ENCODE measurements around the gene FRMPD4. TPM values are rescaled to one million over a fixed set of nuclear protein-coding genes. Genes with fewer than 3 reads are reported as not detected.

FRMPD4 gene
- total and polyA plus RNA-seq, 2 experiments from 2014 or later: 0.19 to 0.80 TPM

- Histone ChIP-seq H3K27ac (ENCODE audit: low read depth) (no peak overlapping the region), H2AFZ (no peak overlapping the region), H3K4me3 (no peak overlapping the region), H3K9me2 (ENCODE audit: insufficient read depth) (no peaks in the 10 kb centered on the region), H4K20me1 (replicated peaks; ENCODE audit: insufficient read depth) (no peaks in the 10 kb centered on the region), H3K36me3 (ENCODE audit: insufficient read depth) (no peaks in the 10 kb centered on the region), H3K27me3 (ENCODE audit: insufficient read depth) (no peaks in the 10 kb centered on the region), H3K79me2 (replicated peaks; ENCODE audit: insufficient read depth) (no peaks in the 10 kb centered on the region), H3K4me1 (ENCODE audit: insufficient read depth) (no peaks in the 10 kb centered on the region), H3F3A (replicated peaks; ENCODE audit: low read depth) (no peaks in the 10 kb centered on the region), H3K4me2 (no peak overlapping the region)
- no peak for TF ChIP-seq POLR2AphosphoS5 (IDR thresholded peaks at IDR 0.05; ENCODE audit: low read depth)
- TF ChIP-seq ZNF331 (CRISPR knock-in tag; IDR thresholded peaks at IDR 0.05; ENCODE audit: low read depth): no peak
- TF ChIP-seq EZH2phosphoT487 (IDR thresholded peaks at IDR 0.05; ENCODE audit: unreplicated experiment): no peak
- no peak for TF ChIP-seq ETS1 (IDR thresholded peaks at IDR 0.05)
- no peak for TF ChIP-seq REST (IDR thresholded peaks at IDR 0.05; ENCODE audit: unreplicated experiment)
- TF ChIP-seq EZH2 (IDR thresholded peaks at IDR 0.05; ENCODE audit: low read depth, unreplicated experiment): no peak
- no peak for TF ChIP-seq CTCF (conservative IDR thresholded peaks at IDR 0.05; ENCODE audit: low read depth in 2 of 2)
- no peak for TF ChIP-seq STAT1 (IDR thresholded peaks at IDR 0.05; ENCODE audit: unreplicated experiment)
- TF ChIP-seq NANOG (IDR thresholded peaks at IDR 0.05; ENCODE audit: borderline replicate concordance): no peak
- TF ChIP-seq ZNF462 (CRISPR knock-in tag; IDR thresholded peaks at IDR 0.05): no peak
- no peak for TF ChIP-seq JUNB (IDR thresholded peaks at IDR 0.05; ENCODE audit: unreplicated experiment)
- no peak for TF ChIP-seq CREB1 (CRISPR knock-in tag; IDR thresholded peaks at IDR 0.05; ENCODE audit: low read depth)
- no peaks in the 10 kb centered on the region for H3K36me3 Mint-ChIP-seq (ENCODE audit: low read depth)
- H3K27me3 Mint-ChIP-seq (ENCODE audit: insufficient read depth, low read depth, poor library complexity): no peaks in the 10 kb centered on the region
- no peaks in the 10 kb centered on the region for H3K9me3 Mint-ChIP-seq
- no peak for DNase-seq (ENCODE audit: low spot score)
- no peak overlapping the region for H3K4me3 Mint-ChIP-seq
- ATAC-seq: no peak
- H3K27ac Mint-ChIP-seq: no peak overlapping the region
- H3K4me1 Mint-ChIP-seq: no peaks in the 10 kb centered on the region
These were observed 535.2 kb downstream of the FRMPD4 start for GRCh38 chrX:12673487-12673886.

Data from GM23338 (cell line).